HCT116 (cell line): ENCODE results near the gene RBM23. TPM values are rescaled to one million over a fixed set of nuclear protein-coding genes. Genes with fewer than 3 reads are reported as not detected.
A peak's percentile ranks its signal among the peaks of the same experiment; 100 is the strongest.

Experiments used
- ATAC-seq: fragments of 200-7000 bp; cut with Tn5 transposase; 2 replicates; pipeline ENCODE4 v1.9.1; 2020; ENCODE audit warnings: mild to moderate bottlenecking, moderate library complexity
- BruUV-seq: library from RNA; stranded (reverse); fragments of 400-500 nt; replicated peaks from 2 replicates; lab custom pipeline; 2021; lab: Mats Ljungman, UMichigan
- CTCF ChIA-PET: fragments of 300-600 bp; sonication (Branson Sonifier 250); formaldehyde crosslinking; loops from one replicate; lab custom pipeline; 2021; ENCODE audit warnings: antibody characterized with exemption; lab: Charles Lee
- POLR2A ChIA-PET: fragments of 300-600, 350-600 bp; sonication (Branson Sonifier 250); formaldehyde crosslinking; loops from one replicate; lab custom pipeline; 2021; ENCODE audit warnings: antibody characterized with exemption; lab: Charles Lee
- RAD21 ChIA-PET, 2 experiments: fragments of 300-600 bp; sonication (Branson Sonifier 250); formaldehyde crosslinking; loops; one replicate each; lab custom pipeline; 2023; ENCODE audit warnings: low total read pairs in 2 of 2; ENCODE audit not compliant: uncharacterized antibody in 2 of 2, unreplicated experiment in 2 of 2, low non-redundant PET in 1 of 2; lab: Charles Lee
- DNase-seq: peaks from one replicate; pipeline ENCODE4 v3.0.0-alpha.2; 2010; ENCODE audit warnings: low read depth, low spot score
- H2AFZ ChIP-seq: fragments of 200-600 bp; shearing (Covaris generic), sonication (generic); 2 replicates; pipeline ENCODE4 v1.6.1; 2017; ENCODE audit warnings: low read depth, mixed run types, mixed read lengths, antibody characterized with exemption, low read length; ENCODE audit not compliant: poor library complexity, severe bottlenecking
- H3K27ac ChIP-seq: 2 replicates; pipeline ENCODE4 v1.5.1; 2012; ENCODE audit warnings: low read depth, low read length
- H3K27me3 ChIP-seq: fragments of 200-600 bp; sonication (generic); 2 replicates; pipeline ENCODE4 v1.6.1; 2016; ENCODE audit warnings: mixed run types, low read length, mixed read lengths; ENCODE audit not compliant: insufficient read depth
- H3K36me3 ChIP-seq, 2 experiments: fragments of 200-500 bp in 1 of 2; fragments of 200-600 bp in 1 of 2; sonication (Bioruptor generic) in 1 of 2; sonication (generic) in 1 of 2; 2 replicates each; pipeline versions ENCODE4 v1.5.1 to v1.6.1; 2014 to 2016; ENCODE audit warnings: low read length in 2 of 2, inconsistent platforms in 1 of 2, mixed read lengths in 1 of 2, mixed run types in 1 of 2; ENCODE audit not compliant: insufficient read depth in 2 of 2, control insufficient read depth in 1 of 2
- H3K4me1 ChIP-seq, 2 experiments: fragments of 200-600 bp in 1 of 2; sonication (generic) in 1 of 2; 2 replicates each; pipeline versions ENCODE4 v1.5.1 to v1.6.1; 2012 to 2017; ENCODE audit warnings: low read length in 2 of 2, inconsistent platforms in 1 of 2, mild to moderate bottlenecking in 1 of 2, mixed read lengths in 1 of 2, mixed run types in 1 of 2, moderate library complexity in 1 of 2; ENCODE audit not compliant: insufficient read depth in 2 of 2, control insufficient read depth in 1 of 2
- H3K4me2 ChIP-seq: fragments of 200-600 bp; sonication (generic); 2 replicates; pipeline ENCODE4 v1.6.1; 2017; ENCODE audit warnings: mixed run types, low read length, mixed read lengths
- H3K4me3 ChIP-seq, 2 experiments: fragments of 200-600 bp in 1 of 2; sonication (generic) in 1 of 2; replicated peaks in 1 of 2; 2 replicates each; pipeline ENCODE4 v1.5.1; 2011 to 2016; ENCODE audit warnings: low read length in 2 of 2, control low read depth in 1 of 2, low read depth in 1 of 2, mild to moderate bottlenecking in 1 of 2, mixed read lengths in 1 of 2, mixed run types in 1 of 2
- H3K79me2 ChIP-seq: fragments of 200-600 bp; sonication (generic); 2 replicates; pipeline ENCODE4 v1.6.1; 2017; ENCODE audit warnings: mild to moderate bottlenecking, mixed run types, low read length, moderate library complexity, mixed read lengths; ENCODE audit not compliant: insufficient read depth
- H3K9ac ChIP-seq: fragments of 200-600 bp; sonication (generic); 2 replicates; pipeline ENCODE4 v1.6.1; 2016; ENCODE audit warnings: low read length, mixed read lengths
- H3K9me2 ChIP-seq: fragments of 200-600 bp; sonication (generic), shearing (Covaris generic); 2 replicates; pipeline ENCODE4 v1.6.1; 2017; ENCODE audit warnings: mixed run types, mild to moderate bottlenecking, moderate library complexity; ENCODE audit not compliant: insufficient read depth
- H3K9me3 ChIP-seq, 2 experiments: fragments of 200-500 bp in 1 of 2; fragments of 200-600 bp in 1 of 2; sonication (Bioruptor generic) in 1 of 2; sonication (generic) in 1 of 2; 2 replicates each; pipeline ENCODE4 v1.6.1; 2014 to 2017; ENCODE audit warnings: low read length in 2 of 2, mixed read lengths in 2 of 2, inconsistent platforms in 1 of 2, low read depth in 1 of 2, mild to moderate bottlenecking in 1 of 2, mixed run types in 1 of 2, moderate library complexity in 1 of 2; ENCODE audit not compliant: control insufficient read depth in 1 of 2, insufficient read depth in 1 of 2
- H4K20me1 ChIP-seq: fragments of 200-600 bp; sonication (generic), shearing (Covaris generic); 2 replicates; pipeline ENCODE4 v1.6.1; 2017; ENCODE audit warnings: mixed run types, mild to moderate bottlenecking, moderate library complexity; ENCODE audit not compliant: insufficient read depth
- CBX3 ChIP-seq: IDR thresholded peaks from 2 replicates; pipeline ENCODE4 v1.6.1; 2012; ENCODE audit warnings: low read depth
- CEBPB ChIP-seq: IDR thresholded peaks from 2 replicates; pipeline ENCODE4 v1.6.1; 2012; ENCODE audit warnings: low read depth
- EZH2 ChIP-seq: fragments of 200-600 bp; sonication (generic); IDR thresholded peaks from 2 replicates; pipeline ENCODE4 v1.6.1; 2017; ENCODE audit warnings: antibody characterized with exemption, mixed run types
- JUND ChIP-seq: IDR thresholded peaks from 2 replicates; pipeline ENCODE4 v1.6.1; 2012
- POLR2A ChIP-seq: IDR thresholded peaks from 2 replicates; pipeline ENCODE4 v1.7.0; 2011; ENCODE audit warnings: borderline replicate concordance; ENCODE audit not compliant: insufficient read depth, insufficient read length; ENCODE audit errors: extremely low read depth
- RAD21 ChIP-seq: IDR thresholded peaks from 2 replicates; pipeline ENCODE4 v1.6.1; 2012; ENCODE audit warnings: low read depth, mild to moderate bottlenecking
- SIN3A ChIP-seq: IDR thresholded peaks from 2 replicates; pipeline ENCODE4 v1.6.1; 2012; ENCODE audit warnings: low read depth
- SRF ChIP-seq: IDR thresholded peaks from 2 replicates; pipeline ENCODE4 v1.6.1; 2012; ENCODE audit warnings: low read depth
- TCF7L2 ChIP-seq: IDR thresholded peaks from 2 replicates; pipeline ENCODE4 v1.7.0; 2011; ENCODE audit warnings: borderline replicate concordance, inconsistent platforms; ENCODE audit not compliant: insufficient read depth, insufficient read length; ENCODE audit errors: extremely low read depth
- YY1 ChIP-seq: IDR thresholded peaks from 2 replicates; pipeline ENCODE4 v1.6.1; 2011; ENCODE audit warnings: low read length, low read depth, moderate library complexity, mild to moderate bottlenecking; ENCODE audit not compliant: insufficient replicate concordance; ENCODE audit errors: extremely low read depth
- ZFX ChIP-seq: fragments of 450-650 bp; IDR thresholded peaks from 2 replicates; pipeline ENCODE4 v1.6.1; 2017
- intact Hi-C: fragments of 100-400 bp; cut with micrococcal nuclease; formaldehyde crosslinking; loops from 2 replicates; pipeline ENCODE4 v1.10.0; 2022
- total RNA-seq: library from RNA; stranded (reverse); gene quantifications from one replicate; pipeline ENCODE4 v1.2.1, GENCODE V29; 2021; ENCODE audit not compliant: unreplicated experiment
- TF ChIP-seq, protein P1 (sequence below): IDR thresholded peaks from 2 replicates; pipeline ENCODE4 v1.6.1; 2011; ENCODE audit warnings: mild to moderate bottlenecking, low read length, moderate library complexity; ENCODE audit not compliant: insufficient replicate concordance; ENCODE audit errors: extremely low read depth
- TF ChIP-seq, protein P2 (sequence below), 3 experiments: fragments of 200-600 bp in 1 of 3; sonication (generic) in 1 of 3; IDR thresholded peaks in 2 of 3; conservative IDR thresholded peaks in 1 of 3; 2 replicates each; pipeline ENCODE4 v1.5.1; 2012 to 2017; ENCODE audit warnings: low read depth in 2 of 3, low read length in 2 of 3, antibody characterized with exemption in 1 of 3, borderline replicate concordance in 1 of 3, control low read depth in 1 of 3, mild to moderate bottlenecking in 1 of 3, mixed read lengths in 1 of 3, mixed run types in 1 of 3, moderate library complexity in 1 of 3; ENCODE audit not compliant: insufficient read depth in 1 of 3
- TF ChIP-seq, protein P3 (sequence below): IDR thresholded peaks from 2 replicates; pipeline ENCODE4 v1.6.1; 2012; ENCODE audit warnings: low read depth
- TF ChIP-seq, protein P4 (sequence below): IDR thresholded peaks from 2 replicates; pipeline ENCODE4 v1.6.1; 2012

Gene RBM23
- total RNA-seq, 1 experiment from 2014 or later = 67.2 TPM

DNA sequence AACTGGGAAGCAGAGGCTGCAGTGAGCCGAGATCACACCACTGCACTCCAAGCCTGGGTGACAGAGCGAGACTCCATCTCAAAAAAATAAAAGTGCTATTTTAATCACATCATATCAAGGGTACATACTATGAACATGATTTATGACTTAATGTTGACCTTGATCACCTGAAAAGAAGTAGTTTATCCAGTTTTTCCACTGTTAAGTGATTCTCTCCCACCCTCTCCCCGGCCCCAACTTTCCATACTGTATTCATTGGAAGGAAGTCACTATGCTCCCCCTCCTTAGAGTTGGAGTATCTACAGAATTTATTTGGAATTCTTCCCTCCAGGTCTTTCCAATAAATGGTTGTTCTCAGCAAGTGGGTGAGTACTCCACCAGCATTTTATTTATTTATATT, 13.2 kb upstream of the RBM23 start:
- RAD21 ChIA-PET = no interaction called here
- H3K79me2 ChIP-seq = peaks cover 20% of the 10 kb centered on the region
- intact Hi-C loops = no loop called here

More for the DNA sequence above, 13.2 kb upstream of the RBM23 start:
- no peaks in the 10 kb centered on the region for H3K9me3 ChIP-seq
- ChIA-PET POLR2A (interaction anchor here (2.6 to 3.8 kb wide), 2 partner anchors 14 to 25 kb away, joined by 8 to 29 read pairs; partner anchors contain the start of genes HAUS4 and RBM23), CTCF (no interaction called here)
- H3K27ac ChIP-seq = peak overlapping the region; percentile 79; the same call in 1 of the 2 replicates
- no peak overlapping the region for H3K4me3 ChIP-seq
- no peak overlapping the region for H2AFZ ChIP-seq
- no peaks in the 10 kb centered on the region for H3K27me3 ChIP-seq
- no peak for DNase-seq
- peaks cover 2 to 3% of the 10 kb centered on the region in 2 experiments; a peak in 3 of 4 replicates for H3K36me3 ChIP-seq
- H4K20me1 ChIP-seq = no peaks in the 10 kb centered on the region
- ATAC-seq = no peak
- no TSS peak for BruUV-seq
- H3K4me1 ChIP-seq = peaks cover 38 to 66% of the 10 kb centered on the region in 2 experiments
- no peak overlapping the region for H3K9ac ChIP-seq
- H3K4me2 ChIP-seq = peak overlapping the region; percentile 24
- no peaks in the 10 kb centered on the region for H3K9me2 ChIP-seq
- TF ChIP-seq, protein P1, sequence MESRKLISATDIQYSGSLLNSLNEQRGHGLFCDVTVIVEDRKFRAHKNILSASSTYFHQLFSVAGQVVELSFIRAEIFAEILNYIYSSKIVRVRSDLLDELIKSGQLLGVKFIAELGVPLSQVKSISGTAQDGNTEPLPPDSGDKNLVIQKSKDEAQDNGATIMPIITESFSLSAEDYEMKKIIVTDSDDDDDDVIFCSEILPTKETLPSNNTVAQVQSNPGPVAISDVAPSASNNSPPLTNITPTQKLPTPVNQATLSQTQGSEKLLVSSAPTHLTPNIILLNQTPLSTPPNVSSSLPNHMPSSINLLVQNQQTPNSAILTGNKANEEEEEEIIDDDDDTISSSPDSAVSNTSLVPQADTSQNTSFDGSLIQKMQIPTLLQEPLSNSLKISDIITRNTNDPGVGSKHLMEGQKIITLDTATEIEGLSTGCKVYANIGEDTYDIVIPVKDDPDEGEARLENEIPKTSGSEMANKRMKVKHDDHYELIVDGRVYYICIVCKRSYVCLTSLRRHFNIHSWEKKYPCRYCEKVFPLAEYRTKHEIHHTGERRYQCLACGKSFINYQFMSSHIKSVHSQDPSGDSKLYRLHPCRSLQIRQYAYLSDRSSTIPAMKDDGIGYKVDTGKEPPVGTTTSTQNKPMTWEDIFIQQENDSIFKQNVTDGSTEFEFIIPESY = no peak
- TF ChIP-seq JUND = no peak
- TF ChIP-seq, protein P2, sequence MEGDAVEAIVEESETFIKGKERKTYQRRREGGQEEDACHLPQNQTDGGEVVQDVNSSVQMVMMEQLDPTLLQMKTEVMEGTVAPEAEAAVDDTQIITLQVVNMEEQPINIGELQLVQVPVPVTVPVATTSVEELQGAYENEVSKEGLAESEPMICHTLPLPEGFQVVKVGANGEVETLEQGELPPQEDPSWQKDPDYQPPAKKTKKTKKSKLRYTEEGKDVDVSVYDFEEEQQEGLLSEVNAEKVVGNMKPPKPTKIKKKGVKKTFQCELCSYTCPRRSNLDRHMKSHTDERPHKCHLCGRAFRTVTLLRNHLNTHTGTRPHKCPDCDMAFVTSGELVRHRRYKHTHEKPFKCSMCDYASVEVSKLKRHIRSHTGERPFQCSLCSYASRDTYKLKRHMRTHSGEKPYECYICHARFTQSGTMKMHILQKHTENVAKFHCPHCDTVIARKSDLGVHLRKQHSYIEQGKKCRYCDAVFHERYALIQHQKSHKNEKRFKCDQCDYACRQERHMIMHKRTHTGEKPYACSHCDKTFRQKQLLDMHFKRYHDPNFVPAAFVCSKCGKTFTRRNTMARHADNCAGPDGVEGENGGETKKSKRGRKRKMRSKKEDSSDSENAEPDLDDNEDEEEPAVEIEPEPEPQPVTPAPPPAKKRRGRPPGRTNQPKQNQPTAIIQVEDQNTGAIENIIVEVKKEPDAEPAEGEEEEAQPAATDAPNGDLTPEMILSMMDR (IDR thresholded peaks at IDR 0.05 in 2 of 3, conservative IDR thresholded peaks at IDR 0.05 in 1 of 3; ENCODE audit: borderline replicate concordance in 1 of 3, insufficient read depth in 1 of 3, low read depth in 2 of 3, low read length in 2 of 3) = no peak
- no peak for TF ChIP-seq SIN3A
- TF ChIP-seq, protein P3, sequence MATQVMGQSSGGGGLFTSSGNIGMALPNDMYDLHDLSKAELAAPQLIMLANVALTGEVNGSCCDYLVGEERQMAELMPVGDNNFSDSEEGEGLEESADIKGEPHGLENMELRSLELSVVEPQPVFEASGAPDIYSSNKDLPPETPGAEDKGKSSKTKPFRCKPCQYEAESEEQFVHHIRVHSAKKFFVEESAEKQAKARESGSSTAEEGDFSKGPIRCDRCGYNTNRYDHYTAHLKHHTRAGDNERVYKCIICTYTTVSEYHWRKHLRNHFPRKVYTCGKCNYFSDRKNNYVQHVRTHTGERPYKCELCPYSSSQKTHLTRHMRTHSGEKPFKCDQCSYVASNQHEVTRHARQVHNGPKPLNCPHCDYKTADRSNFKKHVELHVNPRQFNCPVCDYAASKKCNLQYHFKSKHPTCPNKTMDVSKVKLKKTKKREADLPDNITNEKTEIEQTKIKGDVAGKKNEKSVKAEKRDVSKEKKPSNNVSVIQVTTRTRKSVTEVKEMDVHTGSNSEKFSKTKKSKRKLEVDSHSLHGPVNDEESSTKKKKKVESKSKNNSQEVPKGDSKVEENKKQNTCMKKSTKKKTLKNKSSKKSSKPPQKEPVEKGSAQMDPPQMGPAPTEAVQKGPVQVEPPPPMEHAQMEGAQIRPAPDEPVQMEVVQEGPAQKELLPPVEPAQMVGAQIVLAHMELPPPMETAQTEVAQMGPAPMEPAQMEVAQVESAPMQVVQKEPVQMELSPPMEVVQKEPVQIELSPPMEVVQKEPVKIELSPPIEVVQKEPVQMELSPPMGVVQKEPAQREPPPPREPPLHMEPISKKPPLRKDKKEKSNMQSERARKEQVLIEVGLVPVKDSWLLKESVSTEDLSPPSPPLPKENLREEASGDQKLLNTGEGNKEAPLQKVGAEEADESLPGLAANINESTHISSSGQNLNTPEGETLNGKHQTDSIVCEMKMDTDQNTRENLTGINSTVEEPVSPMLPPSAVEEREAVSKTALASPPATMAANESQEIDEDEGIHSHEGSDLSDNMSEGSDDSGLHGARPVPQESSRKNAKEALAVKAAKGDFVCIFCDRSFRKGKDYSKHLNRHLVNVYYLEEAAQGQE = no peak
- no peak for TF ChIP-seq ZFX
- no peak for TF ChIP-seq CBX3
- no peak for TF ChIP-seq SRF
- no peak for TF ChIP-seq EZH2
- TF ChIP-seq RAD21 = no peak
- TF ChIP-seq POLR2A = no peak
- no peak for TF ChIP-seq TCF7L2
- TF ChIP-seq CEBPB = no peak
- TF ChIP-seq, protein P4, sequence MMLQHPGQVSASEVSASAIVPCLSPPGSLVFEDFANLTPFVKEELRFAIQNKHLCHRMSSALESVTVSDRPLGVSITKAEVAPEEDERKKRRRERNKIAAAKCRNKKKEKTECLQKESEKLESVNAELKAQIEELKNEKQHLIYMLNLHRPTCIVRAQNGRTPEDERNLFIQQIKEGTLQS = no peak
- no peak for TF ChIP-seq YY1
